ENCODE measurements around the gene RNF224. TPM values are rescaled to one million over a fixed set of nuclear protein-coding genes. Genes with fewer than 3 reads are reported as not detected.

RNF224 gene
- total and polyA plus RNA-seq, 10 of the 15 experiments (the other 5 are each of a cell fraction or from before 2014, with no cell fraction given): not detected

GRCh38 chr9:137193771-137194170 is 33.5 kb upstream of the RNF224 start:
- Histone ChIP-seq H3K27me3 (replicated peaks in 1 of 2; ENCODE audit: control insufficient read depth in 2 of 2, insufficient read depth in 2 of 2, low read length in 1 of 2) (no peaks in the 10 kb centered on the region), H3K4me3 (no peak overlapping the region), H4K20me1 (ENCODE audit: control insufficient read depth, insufficient read depth) (peaks cover 7% of the 10 kb centered on the region; the same call in 1 of the 2 replicates), H2AFZ (ENCODE audit: control insufficient read depth, low read depth, low read length) (no peak overlapping the region), H3K9ac (ENCODE audit: control insufficient read depth, insufficient read depth, low read length) (no peak overlapping the region), H3K79me2 (ENCODE audit: control insufficient read depth, insufficient read depth, low read length) (peaks cover 14% of the 10 kb centered on the region), H3K4me2 (ENCODE audit: control insufficient read depth, insufficient read depth) (no peak overlapping the region), H3K4me1 (ENCODE audit: control insufficient read depth, insufficient read depth, low read length) (peaks cover 7% of the 10 kb centered on the region), H3K27ac (ENCODE audit: control insufficient read depth, insufficient read depth) (no peak overlapping the region), H3K9me3 (replicated peaks; ENCODE audit: control insufficient read depth, insufficient read depth, low read length) (no peaks in the 10 kb centered on the region), H3K36me3 (ENCODE audit: control insufficient read depth in 2 of 2, insufficient read depth in 2 of 2, low read length in 1 of 2) (peaks cover 0 to 7% of the 10 kb centered on the region in 2 experiments; a peak in 2 of 4 replicates)
- RAD21 ChIA-PET (ENCODE audit: unreplicated experiment): no interaction called here
- ATAC-seq: no peak
- 79% methylated on average over 11 of the region's 14 CpGs for WGBS (ENCODE audit: insufficient coverage, insufficient replicate concordance, low lambda C conversion rate, missing lambda C conversion rate)
- no TSS peak for BruUV-seq (replicated peaks)
- no peak for DNase-seq (ENCODE audit: low read depth, low spot score)
- POLR2A ChIA-PET: interaction anchor here (1.9 to 2.8 kb wide), 2 partner anchors 30 to 64 kb away, joined by 5 to 10 read pairs; partner anchors contain the start of gene CYSRT1
- SMC1A ChIA-PET (ENCODE audit: uncharacterized antibody, unreplicated experiment): no interaction called here
- intact Hi-C loops (cut with micrococcal nuclease; ENCODE audit: unreplicated experiment) (no loop called here), in situ Hi-C loops (cut with MboI) (no loop called here)
- CTCF ChIA-PET: interaction anchor here (1.1 kb wide), 1 partner anchor 43 kb away, joined by 3 read pairs; no protein-coding TSS in a partner anchor
- no peak for FAIRE-seq
- TF ChIP-seq NFYA (IDR thresholded peaks at IDR 0.05; ENCODE audit: borderline replicate concordance, low read depth, low read length) (no peak), NR2C2 (IDR thresholded peaks at IDR 0.05; ENCODE audit: borderline replicate concordance, control insufficient read depth, insufficient read length, low read depth) (no peak), NR2F1 (conservative IDR thresholded peaks at IDR 0.05) (no peak), BHLHE40 (IDR thresholded peaks at IDR 0.05; ENCODE audit: borderline replicate concordance in 1 of 2, low read depth in 2 of 2, low read length in 1 of 2) (no peak), RELB (IDR thresholded peaks at IDR 0.05; ENCODE audit: low read depth) (no peak), PKNOX1 (IDR thresholded peaks at IDR 0.05) (no peak), ZBTB4 (CRISPR knock-in tag; IDR thresholded peaks at IDR 0.05) (no peak), TCF7 (IDR thresholded peaks at IDR 0.05; ENCODE audit: borderline replicate concordance) (no peak), CREM (IDR thresholded peaks at IDR 0.05; ENCODE audit: low read depth) (no peak), SP1 (IDR thresholded peaks at IDR 0.05; ENCODE audit: low read depth, low read length) (no peak), LARP7 (IDR thresholded peaks at IDR 0.05) (no peak), YBX1 (IDR thresholded peaks at IDR 0.05) (no peak), NFYB (IDR thresholded peaks at IDR 0.05; ENCODE audit: insufficient read depth, low read depth, low read length) (no peak), HSF1 (IDR thresholded peaks at IDR 0.05; ENCODE audit: low read depth, low read length) (no peak), TBL1XR1 (IDR thresholded peaks at IDR 0.05; ENCODE audit: low read depth, low read length) (no peak), BMI1 (IDR thresholded peaks at IDR 0.05; ENCODE audit: borderline replicate concordance) (no peak), ELK1 (IDR thresholded peaks at IDR 0.05; ENCODE audit: low read depth, low read length) (no peak)

Measured in GM12878 (cell line).